ENCODE measurements around the gene PCCA. TPM values are rescaled to one million over a fixed set of nuclear protein-coding genes. Genes with fewer than 3 reads are reported as not detected.

The PCCA gene
- total and polyA plus RNA-seq, 2 of the 13 experiments (the other 11 are each of a cell fraction or from before 2014, with no cell fraction given) = 15.0 to 32.2 TPM

GRCh38 chr13:100314132-100314910, 225.4 kb downstream of the PCCA start (continued):
- TF ChIP-seq ZNF142 (CRISPR knock-in tag; IDR thresholded peaks at IDR 0.05) = no peak
- no peak for TF ChIP-seq ZNF275 (CRISPR knock-in tag; IDR thresholded peaks at IDR 0.05; ENCODE audit: borderline replicate concordance)
- TF ChIP-seq SP4 (CRISPR knock-in tag; IDR thresholded peaks at IDR 0.05) = no peak
- no peak for TF ChIP-seq HIVEP1 (CRISPR knock-in tag; IDR thresholded peaks at IDR 0.05)
- peak; percentile 61; the same call in 1 of the 2 replicates for TF ChIP-seq TBX3 (IDR thresholded peaks at IDR 0.05; ENCODE audit: borderline replicate concordance)
- TF ChIP-seq HNRNPL (IDR thresholded peaks at IDR 0.05; ENCODE audit: low read depth, low read length) = no peak
- no peak for TF ChIP-seq CAMTA2 (CRISPR knock-in tag; IDR thresholded peaks at IDR 0.05; ENCODE audit: borderline replicate concordance)
- TF ChIP-seq RORA (CRISPR knock-in tag; IDR thresholded peaks at IDR 0.05) = no peak
- TF ChIP-seq ZNF33A (CRISPR knock-in tag; IDR thresholded peaks at IDR 0.05; ENCODE audit: borderline replicate concordance) = no peak
- TF ChIP-seq KLF13 (CRISPR knock-in tag; IDR thresholded peaks at IDR 0.05) = no peak
- TF ChIP-seq E2F1 (CRISPR knock-in tag; IDR thresholded peaks at IDR 0.05) = no peak
- TF ChIP-seq HIC2 (CRISPR knock-in tag; IDR thresholded peaks at IDR 0.05; ENCODE audit: low read depth) = no peak
- no peak for TF ChIP-seq ZNF564 (CRISPR knock-in tag; IDR thresholded peaks at IDR 0.05)
- no peak for TF ChIP-seq GMEB1 (CRISPR knock-in tag; IDR thresholded peaks at IDR 0.05; ENCODE audit: borderline replicate concordance)
- no peak for TF ChIP-seq MBNL3 (CRISPR knock-in tag; conservative IDR thresholded peaks at IDR 0.05)
- no peak for TF ChIP-seq ZEB1 (IDR thresholded peaks at IDR 0.05; ENCODE audit: insufficient replicate concordance, low read depth)
- no peak for TF ChIP-seq ZNF225 (CRISPR knock-in tag; IDR thresholded peaks at IDR 0.05)
